Osteoblast (primary cell): Measurements from ENCODE around the gene CCDC71. TPM values are rescaled to one million over a fixed set of nuclear protein-coding genes. Genes with fewer than 3 reads are reported as not detected.

Experiments
- DNase-seq: peaks from one replicate; pipeline ENCODE4 v3.0.0; 2011; ENCODE audit warnings: low spot score, mixed read lengths; ENCODE audit not compliant: insufficient read length; ENCODE audit errors: missing footprints
- H2AFZ ChIP-seq: 2 replicates; pipeline ENCODE4 v1.6.0; 2011; ENCODE audit warnings: mild to moderate bottlenecking, low read length
- H3K27ac ChIP-seq: 2 replicates; pipeline ENCODE4 v1.5.1; 2011; ENCODE audit warnings: mild to moderate bottlenecking, low read depth, low read length, moderate library complexity
- H3K27me3 ChIP-seq: 2 replicates; pipeline ENCODE4 v1.6.0; 2012; ENCODE audit warnings: mild to moderate bottlenecking, control low read depth, inconsistent platforms, low read length, moderate library complexity; ENCODE audit not compliant: insufficient read depth
- H3K36me3 ChIP-seq: 2 replicates; pipeline ENCODE4 v1.5.1; 2011; ENCODE audit warnings: mild to moderate bottlenecking, low read length, control low read depth, moderate library complexity; ENCODE audit not compliant: insufficient read depth
- H3K4me1 ChIP-seq: 2 replicates; pipeline ENCODE4 v1.5.1; 2011; ENCODE audit warnings: mild to moderate bottlenecking, low read length, control low read depth, moderate library complexity; ENCODE audit not compliant: insufficient read depth
- H3K4me2 ChIP-seq: 2 replicates; pipeline ENCODE4 v1.6.0; 2011; ENCODE audit warnings: mild to moderate bottlenecking, low read length; ENCODE audit not compliant: insufficient read depth
- H3K4me3 ChIP-seq: fragments of 200-600 bp; sonication (generic); 3 replicates; pipeline ENCODE4 v1.5.1; 2012; ENCODE audit warnings: mild to moderate bottlenecking, low read length, inconsistent platforms; ENCODE audit not compliant: insufficient read depth
- H3K79me2 ChIP-seq: 2 replicates; pipeline ENCODE4 v1.6.0; 2012; ENCODE audit warnings: mild to moderate bottlenecking, low read length, control low read depth, inconsistent platforms; ENCODE audit not compliant: insufficient read depth
- H3K9me3 ChIP-seq: 2 replicates; pipeline ENCODE4 v1.5.1; 2011; ENCODE audit warnings: low read depth, low read length, control low read depth
- H4K20me1 ChIP-seq: 2 replicates; pipeline ENCODE4 v1.6.0; 2012; ENCODE audit warnings: mild to moderate bottlenecking, low read length, control low read depth; ENCODE audit not compliant: insufficient read depth
- total RNA-seq: library from RNA; depleted of rRNA; stranded (reverse); fragments of >200 nt; gene quantifications from 2 replicates; pipeline ENCODE4 v1.2.3, GENCODE V29; 2012
- TF ChIP-seq, protein P1 (sequence below): IDR thresholded peaks from 2 replicates; pipeline ENCODE4 v1.5.1; 2011; ENCODE audit warnings: mild to moderate bottlenecking, low read depth, low read length, moderate library complexity; ENCODE audit errors: extremely low read depth

Gene CCDC71
- total RNA-seq, 1 donor: 22.8 TPM

DNA sequence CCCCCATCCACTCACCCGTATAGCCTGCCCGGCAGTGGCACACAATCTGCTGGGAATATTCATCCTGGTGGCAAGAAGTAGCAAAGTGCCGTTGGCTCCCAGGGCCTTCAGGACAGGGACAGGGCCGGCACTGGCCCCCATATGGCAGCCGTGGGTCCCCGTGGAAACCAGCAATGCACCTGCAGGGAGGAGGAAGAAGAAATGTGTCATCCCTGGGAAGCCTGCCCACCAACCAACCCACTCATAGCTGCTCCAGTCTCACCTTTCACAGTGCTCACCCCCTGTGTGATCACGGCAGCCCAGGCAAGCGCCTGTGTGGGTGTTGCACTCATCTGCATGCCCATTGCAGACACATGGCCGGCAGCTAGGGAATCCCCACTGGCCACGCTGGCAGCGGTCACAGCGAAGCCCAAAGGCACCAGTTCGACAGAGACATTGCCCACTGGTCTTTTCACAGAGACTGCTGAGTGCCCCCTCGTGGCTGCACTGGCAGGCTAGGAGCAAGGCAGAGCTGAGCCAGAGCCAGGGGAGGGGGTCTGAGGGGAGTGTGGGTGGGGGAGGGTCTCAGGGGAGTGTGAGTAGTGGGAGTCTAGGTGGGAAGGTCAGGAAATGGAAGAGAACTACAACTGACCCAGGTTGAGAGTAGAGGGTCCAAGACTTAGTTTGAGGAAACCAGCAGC lies 41.0 kb downstream of the CCDC71 start:
- peak; percentile 89 for DNase-seq
- H3K4me3 ChIP-seq: no peak overlapping the region
- no peak overlapping the region for H2AFZ ChIP-seq
- H3K9me3 ChIP-seq: no peaks in the 10 kb centered on the region
- H3K27ac ChIP-seq: no peak overlapping the region
- peaks cover 86% of the 10 kb centered on the region for H3K36me3 ChIP-seq
- TF ChIP-seq, protein P1, sequence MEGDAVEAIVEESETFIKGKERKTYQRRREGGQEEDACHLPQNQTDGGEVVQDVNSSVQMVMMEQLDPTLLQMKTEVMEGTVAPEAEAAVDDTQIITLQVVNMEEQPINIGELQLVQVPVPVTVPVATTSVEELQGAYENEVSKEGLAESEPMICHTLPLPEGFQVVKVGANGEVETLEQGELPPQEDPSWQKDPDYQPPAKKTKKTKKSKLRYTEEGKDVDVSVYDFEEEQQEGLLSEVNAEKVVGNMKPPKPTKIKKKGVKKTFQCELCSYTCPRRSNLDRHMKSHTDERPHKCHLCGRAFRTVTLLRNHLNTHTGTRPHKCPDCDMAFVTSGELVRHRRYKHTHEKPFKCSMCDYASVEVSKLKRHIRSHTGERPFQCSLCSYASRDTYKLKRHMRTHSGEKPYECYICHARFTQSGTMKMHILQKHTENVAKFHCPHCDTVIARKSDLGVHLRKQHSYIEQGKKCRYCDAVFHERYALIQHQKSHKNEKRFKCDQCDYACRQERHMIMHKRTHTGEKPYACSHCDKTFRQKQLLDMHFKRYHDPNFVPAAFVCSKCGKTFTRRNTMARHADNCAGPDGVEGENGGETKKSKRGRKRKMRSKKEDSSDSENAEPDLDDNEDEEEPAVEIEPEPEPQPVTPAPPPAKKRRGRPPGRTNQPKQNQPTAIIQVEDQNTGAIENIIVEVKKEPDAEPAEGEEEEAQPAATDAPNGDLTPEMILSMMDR: no peak
- peaks cover 15% of the 10 kb centered on the region for H4K20me1 ChIP-seq
- H3K27me3 ChIP-seq: no peaks in the 10 kb centered on the region
- H3K4me1 ChIP-seq: no peaks in the 10 kb centered on the region
- peaks cover 20% of the 10 kb centered on the region for H3K79me2 ChIP-seq
- H3K4me2 ChIP-seq: no peak overlapping the region

DNA sequence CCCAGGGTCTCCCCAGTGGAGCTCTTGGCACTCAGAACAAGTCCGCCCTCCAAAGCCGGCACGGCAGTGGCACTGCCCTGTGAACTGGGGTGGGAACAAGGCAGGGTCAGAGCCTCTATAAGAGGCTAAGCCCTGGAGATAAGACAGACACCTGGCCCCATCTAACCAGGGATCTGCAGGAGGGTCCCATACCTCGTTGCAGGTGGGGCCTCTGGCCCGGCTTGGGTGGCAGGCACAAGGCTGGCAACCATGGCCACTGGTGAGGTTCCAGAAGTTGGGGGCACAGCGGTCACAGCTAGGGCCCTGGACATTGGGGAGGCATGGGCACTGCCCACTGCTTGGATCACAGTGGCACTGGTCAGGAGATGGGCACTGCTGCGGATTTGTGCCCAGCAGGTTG lies 41.9 kb downstream of the CCDC71 start:
- Histone ChIP-seq H3K4me1 (peaks cover 9% of the 10 kb centered on the region), H3K27ac (no peak overlapping the region), H2AFZ (no peak overlapping the region), H4K20me1 (peaks cover 11% of the 10 kb centered on the region), H3K79me2 (peaks cover 20% of the 10 kb centered on the region), H3K27me3 (no peaks in the 10 kb centered on the region), H3K36me3 (peaks cover 77% of the 10 kb centered on the region), H3K4me2 (no peak overlapping the region), H3K9me3 (no peaks in the 10 kb centered on the region), H3K4me3 (no peak overlapping the region)
- TF ChIP-seq, protein P1: no peak
- peak; percentile 80 for DNase-seq

DNA sequence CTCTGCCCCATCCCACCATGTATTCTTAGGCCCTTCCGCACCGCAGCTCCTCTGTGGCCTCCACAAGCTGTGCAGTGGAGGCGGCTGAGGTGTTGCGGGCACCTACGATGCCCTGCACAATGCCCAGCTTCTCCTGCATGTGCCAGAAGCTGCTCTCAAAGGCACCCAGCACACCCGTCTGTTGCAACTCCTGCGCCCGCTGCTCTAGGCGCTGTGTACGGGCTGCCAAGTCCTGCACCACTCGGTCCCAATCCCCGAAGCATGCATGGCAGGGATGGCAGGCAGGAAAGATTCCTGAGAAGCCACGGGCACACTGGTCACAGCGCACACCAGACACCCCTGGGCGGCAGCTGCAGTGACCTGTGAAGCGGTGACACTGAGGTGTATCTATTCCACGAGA lies 42.4 kb downstream of the CCDC71 start:
- DNase-seq: peak; percentile 67
- Histone ChIP-seq H2AFZ (no peak overlapping the region), H3K4me3 (no peak overlapping the region), H3K27me3 (no peaks in the 10 kb centered on the region), H3K4me1 (peaks cover 12% of the 10 kb centered on the region), H4K20me1 (peaks cover 16% of the 10 kb centered on the region), H3K27ac (no peak overlapping the region), H3K4me2 (no peak overlapping the region), H3K36me3 (peaks cover 75% of the 10 kb centered on the region), H3K9me3 (no peaks in the 10 kb centered on the region), H3K79me2 (peaks cover 20% of the 10 kb centered on the region)
- TF ChIP-seq, protein P1: no peak

DNA sequence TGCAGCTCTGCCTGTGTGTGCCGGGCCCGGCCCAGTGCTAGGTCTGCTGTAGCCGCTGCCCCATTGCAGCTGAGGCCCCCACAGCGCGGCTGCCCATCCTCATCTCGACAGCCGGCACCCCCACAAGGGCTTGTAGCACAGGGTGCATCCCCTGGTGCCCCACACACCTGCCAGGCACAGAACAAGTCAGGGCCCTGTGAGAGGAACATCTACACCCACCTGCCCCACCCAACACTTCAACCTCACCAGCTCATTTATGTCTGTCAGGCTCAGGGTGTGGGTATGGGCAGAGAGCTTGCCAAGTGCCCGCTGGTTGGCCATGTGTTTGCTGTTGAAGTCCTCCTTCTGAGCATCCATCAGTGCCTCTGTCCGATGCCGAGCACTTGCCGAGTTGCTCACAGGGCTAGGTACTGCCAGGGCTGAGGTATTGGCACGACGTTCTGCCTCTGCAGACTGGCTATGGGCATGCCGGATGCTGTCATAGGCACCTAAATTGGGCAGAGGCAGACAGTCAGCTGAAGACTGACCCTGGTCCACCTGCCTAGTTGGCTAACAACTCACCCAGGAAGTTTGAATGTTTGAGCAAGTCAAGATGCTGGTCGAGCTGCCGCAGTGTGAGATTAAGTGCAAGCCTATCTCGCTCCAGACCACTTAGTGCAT lies 43.1 kb downstream of the CCDC71 start:
- H3K9me3 ChIP-seq: no peaks in the 10 kb centered on the region
- H3K27ac ChIP-seq: no peak overlapping the region
- no peaks in the 10 kb centered on the region for H3K27me3 ChIP-seq
- H3K4me1 ChIP-seq: peaks cover 12% of the 10 kb centered on the region
- TF ChIP-seq, protein P1: no peak
- H4K20me1 ChIP-seq: peaks cover 16% of the 10 kb centered on the region
- H3K4me3 ChIP-seq: no peak overlapping the region
- no peak overlapping the region for H3K4me2 ChIP-seq
- peak; percentile 52 for DNase-seq
- H2AFZ ChIP-seq: no peak overlapping the region
- peaks cover 74% of the 10 kb centered on the region for H3K36me3 ChIP-seq
- H3K79me2 ChIP-seq: peaks cover 18% of the 10 kb centered on the region
